ENCODE data around the gene CEP350.
"Not testable (repeated sequence)": the region's sequence is repeated elsewhere in the genome, so short reads cannot be mapped to it uniquely, and the experiment has no call there.

The CEP350 gene

GRCh38 chr1:179958359-179958758 lies 3.7 kb downstream of the CEP350 start:
- Histone ChIP-seq H2AFZ (ENCODE audit: low read length) (no peak overlapping the region), H3K79me2 (ENCODE audit: insufficient read depth, low read length) (peaks cover 80% of the 10 kb centered on the region), H3K27ac (ENCODE audit: low read depth, low read length, poor library complexity, severe bottlenecking) (no peak overlapping the region), H3K27me3 (ENCODE audit: insufficient read depth, low read length) (no peaks in the 10 kb centered on the region), H3K36me3 (ENCODE audit: insufficient read depth, low read length) (peaks cover 11% of the 10 kb centered on the region; the same call in 1 of the 2 replicates), H3K4me2 (ENCODE audit: low read length) (no peak overlapping the region), H3F3A (ENCODE audit: insufficient read depth, low read length) (no peaks in the 10 kb centered on the region; the same call in 1 of the 2 replicates), H4K20me1 (ENCODE audit: insufficient read depth, low read length) (no peaks in the 10 kb centered on the region), H3K9ac (ENCODE audit: low read length) (no peak overlapping the region), H3K9me3 (ENCODE audit: low read length) (peaks cover under 1% of the 10 kb centered on the region; the same call in 1 of the 2 replicates), H3K4me1 (ENCODE audit: insufficient read depth, low read length, severe bottlenecking) (peaks cover 31% of the 10 kb centered on the region), H3K9me2 (ENCODE audit: low read depth, low read length) (no peaks in the 10 kb centered on the region), H3K4me3 (ENCODE audit: low read depth, low read length, poor library complexity, severe bottlenecking) (no peak overlapping the region)
- TF ChIP-seq, protein P1, sequence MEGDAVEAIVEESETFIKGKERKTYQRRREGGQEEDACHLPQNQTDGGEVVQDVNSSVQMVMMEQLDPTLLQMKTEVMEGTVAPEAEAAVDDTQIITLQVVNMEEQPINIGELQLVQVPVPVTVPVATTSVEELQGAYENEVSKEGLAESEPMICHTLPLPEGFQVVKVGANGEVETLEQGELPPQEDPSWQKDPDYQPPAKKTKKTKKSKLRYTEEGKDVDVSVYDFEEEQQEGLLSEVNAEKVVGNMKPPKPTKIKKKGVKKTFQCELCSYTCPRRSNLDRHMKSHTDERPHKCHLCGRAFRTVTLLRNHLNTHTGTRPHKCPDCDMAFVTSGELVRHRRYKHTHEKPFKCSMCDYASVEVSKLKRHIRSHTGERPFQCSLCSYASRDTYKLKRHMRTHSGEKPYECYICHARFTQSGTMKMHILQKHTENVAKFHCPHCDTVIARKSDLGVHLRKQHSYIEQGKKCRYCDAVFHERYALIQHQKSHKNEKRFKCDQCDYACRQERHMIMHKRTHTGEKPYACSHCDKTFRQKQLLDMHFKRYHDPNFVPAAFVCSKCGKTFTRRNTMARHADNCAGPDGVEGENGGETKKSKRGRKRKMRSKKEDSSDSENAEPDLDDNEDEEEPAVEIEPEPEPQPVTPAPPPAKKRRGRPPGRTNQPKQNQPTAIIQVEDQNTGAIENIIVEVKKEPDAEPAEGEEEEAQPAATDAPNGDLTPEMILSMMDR (IDR thresholded peaks at IDR 0.05; ENCODE audit: low read length), result no peak
- TF ChIP-seq EZH2 (IDR thresholded peaks at IDR 0.05; ENCODE audit: borderline replicate concordance, low read length), result no peak

GRCh38 chr1:179962168-179962567 lies 7.6 kb downstream of the CEP350 start:
- peaks cover 92% of the 10 kb centered on the region for H3K79me2 ChIP-seq (ENCODE audit: insufficient read depth, low read length)
- H3K9ac ChIP-seq (ENCODE audit: low read length); H3F3A ChIP-seq (ENCODE audit: insufficient read depth, low read length); H3K27ac ChIP-seq (ENCODE audit: low read depth, low read length, poor library complexity, severe bottlenecking); H3K27me3 ChIP-seq (ENCODE audit: insufficient read depth, low read length); H3K4me1 ChIP-seq (ENCODE audit: insufficient read depth, low read length, severe bottlenecking); H2AFZ ChIP-seq (ENCODE audit: low read length); H3K4me3 ChIP-seq (ENCODE audit: low read depth, low read length, poor library complexity, severe bottlenecking); H4K20me1 ChIP-seq (ENCODE audit: insufficient read depth, low read length); H3K9me2 ChIP-seq (ENCODE audit: low read depth, low read length); H3K4me2 ChIP-seq (ENCODE audit: low read length): not testable (repeated sequence)
- peaks cover 17% of the 10 kb centered on the region; the same call in 1 of the 2 replicates for H3K36me3 ChIP-seq (ENCODE audit: insufficient read depth, low read length)
- H3K9me3 ChIP-seq (ENCODE audit: low read length), result peaks cover 18% of the 10 kb centered on the region; the same call in 1 of the 2 replicates

GRCh38 chr1:179966551-179966950 lies 11.9 kb downstream of the CEP350 start:
- Histone ChIP-seq H3K9me3 (ENCODE audit: low read length) (peaks cover 19% of the 10 kb centered on the region; the same call in 1 of the 2 replicates), H3K27ac (ENCODE audit: low read depth, low read length, poor library complexity, severe bottlenecking) (no peak overlapping the region), H3K27me3 (ENCODE audit: insufficient read depth, low read length) (no peaks in the 10 kb centered on the region), H3K9ac (ENCODE audit: low read length) (no peak overlapping the region), H3K4me3 (ENCODE audit: low read depth, low read length, poor library complexity, severe bottlenecking) (no peak overlapping the region), H2AFZ (ENCODE audit: low read length) (no peak overlapping the region), H3K9me2 (ENCODE audit: low read depth, low read length) (no peaks in the 10 kb centered on the region), H3K4me2 (ENCODE audit: low read length) (no peak overlapping the region), H3F3A (ENCODE audit: insufficient read depth, low read length) (no peaks in the 10 kb centered on the region; the same call in 1 of the 2 replicates), H4K20me1 (ENCODE audit: insufficient read depth, low read length) (no peaks in the 10 kb centered on the region), H3K36me3 (ENCODE audit: insufficient read depth, low read length) (peaks cover 23% of the 10 kb centered on the region), H3K79me2 (ENCODE audit: insufficient read depth, low read length) (peaks cover 89% of the 10 kb centered on the region), H3K4me1 (ENCODE audit: insufficient read depth, low read length, severe bottlenecking) (peaks cover 13% of the 10 kb centered on the region)
- TF ChIP-seq EZH2 (IDR thresholded peaks at IDR 0.05; ENCODE audit: borderline replicate concordance, low read length), result no peak
- TF ChIP-seq, protein P1 (IDR thresholded peaks at IDR 0.05; ENCODE audit: low read length), result no peak
